Panc1 (cell line): ENCODE measurements around the gene POLD1. TPM values are rescaled to one million over a fixed set of nuclear protein-coding genes. Genes with fewer than 3 reads are reported as not detected.

ENCODE experiments used
- ATAC-seq: fragments of 200-7000 bp; cut with Tn5 transposase; 2 replicates; pipeline ENCODE4 v1.9.1; 2020; ENCODE audit warnings: mild to moderate bottlenecking, moderate library complexity
- BruUV-seq: library from RNA; stranded (reverse); fragments of 400-500 nt; replicated peaks from 2 replicates; lab custom pipeline; 2021; lab: Mats Ljungman, UMichigan
- CTCF ChIA-PET: fragments of 300-600 bp; sonication (Branson Sonifier 250); formaldehyde crosslinking; loops from one replicate; lab custom pipeline; 2022; ENCODE audit warnings: antibody characterized with exemption; lab: Charles Lee
- POLR2A ChIA-PET: fragments of 300-600 bp; sonication (Branson Sonifier 250); formaldehyde crosslinking; loops from one replicate; lab custom pipeline; 2022; ENCODE audit warnings: antibody characterized with exemption; lab: Charles Lee
- DNase-seq: peaks from one replicate; pipeline ENCODE4 v3.0.0-alpha.2; 2010; ENCODE audit warnings: low read depth, low spot score
- H3K27ac ChIP-seq: 2 replicates; pipeline ENCODE4 v1.5.1; 2011; ENCODE audit warnings: mild to moderate bottlenecking, low read length, inconsistent platforms
- H3K27me3 ChIP-seq: fragments of 200-500 bp; sonication (Bioruptor generic); 2 replicates; pipeline ENCODE4 v1.6.0; 2014; ENCODE audit warnings: low read length, inconsistent platforms; ENCODE audit not compliant: control insufficient read depth, insufficient read depth
- H3K36me3 ChIP-seq: fragments of 200-500 bp; sonication (Bioruptor generic); 2 replicates; pipeline ENCODE4 v1.5.1; 2014; ENCODE audit warnings: inconsistent platforms, mild to moderate bottlenecking, low read length, moderate library complexity; ENCODE audit not compliant: control insufficient read depth, insufficient read depth
- H3K4me1 ChIP-seq: 2 replicates; pipeline ENCODE4 v1.5.1; 2011; ENCODE audit warnings: inconsistent platforms, mild to moderate bottlenecking, low read length, moderate library complexity; ENCODE audit not compliant: control insufficient read depth, insufficient read depth
- H3K4me3 ChIP-seq, 2 experiments: 2 replicates each; pipeline ENCODE4 v1.5.1; 2011 to 2012; ENCODE audit warnings: low read depth in 2 of 2, low read length in 2 of 2, mild to moderate bottlenecking in 2 of 2, inconsistent platforms in 1 of 2, moderate library complexity in 1 of 2
- H3K9me3 ChIP-seq: fragments of 200-500 bp; sonication (Bioruptor generic); 2 replicates; pipeline ENCODE4 v1.5.1; 2014; ENCODE audit warnings: low read depth, mild to moderate bottlenecking, inconsistent platforms, low read length, moderate library complexity; ENCODE audit not compliant: control insufficient read depth, insufficient read depth
- POLR2AphosphoS5 ChIP-seq: IDR thresholded peaks from 2 replicates; pipeline ENCODE4 v1.6.1; 2012; ENCODE audit warnings: mild to moderate bottlenecking, low read depth, low read length, moderate library complexity
- SIN3A ChIP-seq: IDR thresholded peaks from 2 replicates; pipeline ENCODE4 v1.6.1; 2012; ENCODE audit warnings: low read depth, mild to moderate bottlenecking, low read length, moderate library complexity, borderline replicate concordance; ENCODE audit not compliant: insufficient read depth
- TCF7L2 ChIP-seq: IDR thresholded peaks from 2 replicates; pipeline ENCODE4 v1.6.1; 2011; ENCODE audit warnings: mild to moderate bottlenecking, low read depth, low read length, inconsistent platforms
- in situ Hi-C: cut with HindIII; loops from 2 replicates; pipeline ENCODE4 v1.10.0; 2016; ENCODE audit warnings: low sequenced_read_pairs, low pct_unique_long_range_greater_than_20kb
- intact Hi-C: fragments of 100-400 bp; cut with micrococcal nuclease; formaldehyde crosslinking; loops from one replicate; pipeline ENCODE4 v1.10.0; 2022; ENCODE audit not compliant: unreplicated experiment
- total RNA-seq: library from RNA; stranded (reverse); gene quantifications from one replicate; pipeline ENCODE4 v1.2.1, GENCODE V29; 2021; ENCODE audit not compliant: unreplicated experiment
- TF ChIP-seq, protein P1 (sequence below), 2 experiments: IDR thresholded peaks; 2 replicates each; pipeline ENCODE4 v1.6.1; 2011 to 2012; ENCODE audit warnings: low read depth in 2 of 2, control low read depth in 1 of 2, low read length in 1 of 2, mild to moderate bottlenecking in 1 of 2, moderate library complexity in 1 of 2; ENCODE audit not compliant: insufficient read depth in 1 of 2
- TF ChIP-seq, protein P2 (sequence below): fragments of 450-650 bp; IDR thresholded peaks from 2 replicates; pipeline ENCODE4 v1.5.1; 2017; ENCODE audit warnings: mild to moderate bottlenecking

The POLD1 gene
- total RNA-seq, 1 experiment from 2014 or later: 71.7 TPM

DNA sequence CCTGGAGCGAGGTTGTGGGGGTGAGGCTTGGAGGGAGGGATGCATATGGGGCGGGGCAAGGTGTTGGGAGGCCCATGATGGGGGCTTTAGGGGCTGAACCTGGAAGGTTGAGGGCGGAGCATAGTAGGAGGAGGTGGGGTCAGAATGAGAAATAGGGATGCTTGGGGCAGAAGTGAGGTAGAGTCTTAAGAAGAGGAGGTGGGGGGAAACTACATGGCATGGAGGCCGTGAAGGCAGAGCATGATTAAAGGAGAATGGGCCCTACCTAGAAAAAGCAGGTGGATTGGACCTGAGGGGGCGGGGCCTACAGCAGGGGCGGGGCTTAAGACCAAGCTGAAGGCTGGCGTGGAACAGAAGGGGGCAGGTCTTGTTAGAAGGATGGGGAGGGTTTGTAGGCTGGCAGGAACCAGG is 7.1 kb upstream of the POLD1 start:
- H3K4me3 ChIP-seq: peak overlapping the region in 1 of 2 experiments; percentile 32; a peak in 1 of 4 replicates
- intact Hi-C loops (no loop called here), in situ Hi-C loops (no loop called here)
- ATAC-seq: peak; percentile 43
- POLR2A ChIA-PET: no interaction called here
- BruUV-seq: no TSS peak
- CTCF ChIA-PET: no interaction called here
- H3K27ac ChIP-seq: no peak overlapping the region
- no peaks in the 10 kb centered on the region for H3K27me3 ChIP-seq
- TF ChIP-seq, protein P1, sequence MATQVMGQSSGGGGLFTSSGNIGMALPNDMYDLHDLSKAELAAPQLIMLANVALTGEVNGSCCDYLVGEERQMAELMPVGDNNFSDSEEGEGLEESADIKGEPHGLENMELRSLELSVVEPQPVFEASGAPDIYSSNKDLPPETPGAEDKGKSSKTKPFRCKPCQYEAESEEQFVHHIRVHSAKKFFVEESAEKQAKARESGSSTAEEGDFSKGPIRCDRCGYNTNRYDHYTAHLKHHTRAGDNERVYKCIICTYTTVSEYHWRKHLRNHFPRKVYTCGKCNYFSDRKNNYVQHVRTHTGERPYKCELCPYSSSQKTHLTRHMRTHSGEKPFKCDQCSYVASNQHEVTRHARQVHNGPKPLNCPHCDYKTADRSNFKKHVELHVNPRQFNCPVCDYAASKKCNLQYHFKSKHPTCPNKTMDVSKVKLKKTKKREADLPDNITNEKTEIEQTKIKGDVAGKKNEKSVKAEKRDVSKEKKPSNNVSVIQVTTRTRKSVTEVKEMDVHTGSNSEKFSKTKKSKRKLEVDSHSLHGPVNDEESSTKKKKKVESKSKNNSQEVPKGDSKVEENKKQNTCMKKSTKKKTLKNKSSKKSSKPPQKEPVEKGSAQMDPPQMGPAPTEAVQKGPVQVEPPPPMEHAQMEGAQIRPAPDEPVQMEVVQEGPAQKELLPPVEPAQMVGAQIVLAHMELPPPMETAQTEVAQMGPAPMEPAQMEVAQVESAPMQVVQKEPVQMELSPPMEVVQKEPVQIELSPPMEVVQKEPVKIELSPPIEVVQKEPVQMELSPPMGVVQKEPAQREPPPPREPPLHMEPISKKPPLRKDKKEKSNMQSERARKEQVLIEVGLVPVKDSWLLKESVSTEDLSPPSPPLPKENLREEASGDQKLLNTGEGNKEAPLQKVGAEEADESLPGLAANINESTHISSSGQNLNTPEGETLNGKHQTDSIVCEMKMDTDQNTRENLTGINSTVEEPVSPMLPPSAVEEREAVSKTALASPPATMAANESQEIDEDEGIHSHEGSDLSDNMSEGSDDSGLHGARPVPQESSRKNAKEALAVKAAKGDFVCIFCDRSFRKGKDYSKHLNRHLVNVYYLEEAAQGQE (IDR thresholded peaks at IDR 0.05; ENCODE audit: insufficient read depth in 1 of 2, low read depth in 2 of 2, low read length in 1 of 2): no peak
- TF ChIP-seq SIN3A: no peak
- TF ChIP-seq POLR2AphosphoS5: no peak
- TF ChIP-seq, protein P2, sequence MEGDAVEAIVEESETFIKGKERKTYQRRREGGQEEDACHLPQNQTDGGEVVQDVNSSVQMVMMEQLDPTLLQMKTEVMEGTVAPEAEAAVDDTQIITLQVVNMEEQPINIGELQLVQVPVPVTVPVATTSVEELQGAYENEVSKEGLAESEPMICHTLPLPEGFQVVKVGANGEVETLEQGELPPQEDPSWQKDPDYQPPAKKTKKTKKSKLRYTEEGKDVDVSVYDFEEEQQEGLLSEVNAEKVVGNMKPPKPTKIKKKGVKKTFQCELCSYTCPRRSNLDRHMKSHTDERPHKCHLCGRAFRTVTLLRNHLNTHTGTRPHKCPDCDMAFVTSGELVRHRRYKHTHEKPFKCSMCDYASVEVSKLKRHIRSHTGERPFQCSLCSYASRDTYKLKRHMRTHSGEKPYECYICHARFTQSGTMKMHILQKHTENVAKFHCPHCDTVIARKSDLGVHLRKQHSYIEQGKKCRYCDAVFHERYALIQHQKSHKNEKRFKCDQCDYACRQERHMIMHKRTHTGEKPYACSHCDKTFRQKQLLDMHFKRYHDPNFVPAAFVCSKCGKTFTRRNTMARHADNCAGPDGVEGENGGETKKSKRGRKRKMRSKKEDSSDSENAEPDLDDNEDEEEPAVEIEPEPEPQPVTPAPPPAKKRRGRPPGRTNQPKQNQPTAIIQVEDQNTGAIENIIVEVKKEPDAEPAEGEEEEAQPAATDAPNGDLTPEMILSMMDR: no peak
- TF ChIP-seq TCF7L2: no peak
- H3K9me3 ChIP-seq: no peaks in the 10 kb centered on the region
- H3K36me3 ChIP-seq: no peaks in the 10 kb centered on the region
- DNase-seq: no peak
- peaks cover 4% of the 10 kb centered on the region; the same call in 1 of the 2 replicates for H3K4me1 ChIP-seq

DNA sequence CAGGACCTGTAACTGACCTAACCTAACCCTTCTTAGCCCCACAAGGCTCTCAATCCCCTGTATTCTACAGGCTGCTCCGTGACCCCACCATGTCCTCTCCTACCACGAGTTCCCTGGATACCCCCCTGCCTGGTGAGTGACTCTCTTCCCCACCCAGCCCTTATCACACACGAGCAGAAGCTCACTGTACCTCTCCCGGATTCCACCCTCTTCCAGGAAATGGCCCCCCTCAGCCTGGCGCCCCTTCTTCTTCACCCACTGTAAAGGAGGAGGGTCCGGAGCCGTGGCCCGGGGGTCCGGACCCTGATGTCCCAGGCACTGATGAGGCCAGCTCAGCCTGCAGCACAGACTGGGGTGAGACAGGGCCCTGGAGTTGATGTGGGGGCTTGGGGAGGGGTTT is 6.6 kb upstream of the POLD1 start:
- intact Hi-C loops: no loop called here
- no peak overlapping the region for H3K4me3 ChIP-seq
- TF ChIP-seq, protein P1 (IDR thresholded peaks at IDR 0.05; ENCODE audit: insufficient read depth in 1 of 2, low read depth in 2 of 2, low read length in 1 of 2): no peak
- TF ChIP-seq, protein P2: no peak
- no peak for TF ChIP-seq TCF7L2
- TF ChIP-seq SIN3A: no peak
- no peak for TF ChIP-seq POLR2AphosphoS5
- no peaks in the 10 kb centered on the region for H3K27me3 ChIP-seq
- in situ Hi-C loops: no loop called here
- H3K4me1 ChIP-seq: peaks cover 4% of the 10 kb centered on the region; the same call in 1 of the 2 replicates
- CTCF ChIA-PET: no interaction called here
- ATAC-seq: no peak
- H3K36me3 ChIP-seq: no peaks in the 10 kb centered on the region
- H3K27ac ChIP-seq: no peak overlapping the region
- no peak for DNase-seq
- POLR2A ChIA-PET: no interaction called here
- no peaks in the 10 kb centered on the region for H3K9me3 ChIP-seq
- BruUV-seq: no TSS peak
